Right renal cortex interstitium (tissue), 3 donors: ENCODE results near the gene EPHA5. TPM values are rescaled to one million over a fixed set of nuclear protein-coding genes. Genes with fewer than 3 reads are reported as not detected.
"Not testable (repeated sequence)": the region's sequence is repeated elsewhere in the genome, so short reads cannot be mapped to it uniquely, and the experiment has no call there.

ENCODE experiments used
- DNase-seq, 3 donors: peaks; one replicate each; pipeline ENCODE4 v3.0.0-alpha.2; 2013; ENCODE audit warnings: low read depth in 3 of 3, low spot score in 2 of 3
- polyA plus RNA-seq, 3 donors: library from polyadenylated mRNA; unstranded; fragments of 120-200 nt; gene quantifications; one replicate each; pipeline ENCODE4 v1.2.1, GENCODE V29; 2013; ENCODE audit not compliant: insufficient read length in 3 of 3

EPHA5 gene
- polyA plus RNA-seq, 3 donors = 0.34 to 0.57 (median 0.46) TPM

DNA sequence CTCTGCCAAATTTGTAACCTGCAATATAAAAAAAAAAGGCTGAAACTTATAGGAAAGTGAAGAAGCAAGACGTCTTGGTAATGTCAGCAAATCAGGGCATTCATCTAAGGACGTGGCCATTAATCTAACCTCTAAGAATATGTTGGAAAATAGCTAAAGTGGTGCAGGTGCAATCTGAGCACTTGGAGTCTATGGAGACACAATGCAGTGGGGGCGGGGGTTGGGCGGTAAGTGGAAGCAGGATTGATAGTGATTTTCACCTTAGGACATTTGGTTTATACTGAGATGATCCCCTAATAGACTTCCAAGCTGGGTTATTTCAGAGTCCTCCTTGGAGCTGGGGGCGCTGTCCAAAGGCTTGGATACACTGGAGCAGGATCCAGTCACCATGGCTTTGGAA, 283.4 kb downstream of the EPHA5 start:
- DNase-seq = no peak

DNA sequence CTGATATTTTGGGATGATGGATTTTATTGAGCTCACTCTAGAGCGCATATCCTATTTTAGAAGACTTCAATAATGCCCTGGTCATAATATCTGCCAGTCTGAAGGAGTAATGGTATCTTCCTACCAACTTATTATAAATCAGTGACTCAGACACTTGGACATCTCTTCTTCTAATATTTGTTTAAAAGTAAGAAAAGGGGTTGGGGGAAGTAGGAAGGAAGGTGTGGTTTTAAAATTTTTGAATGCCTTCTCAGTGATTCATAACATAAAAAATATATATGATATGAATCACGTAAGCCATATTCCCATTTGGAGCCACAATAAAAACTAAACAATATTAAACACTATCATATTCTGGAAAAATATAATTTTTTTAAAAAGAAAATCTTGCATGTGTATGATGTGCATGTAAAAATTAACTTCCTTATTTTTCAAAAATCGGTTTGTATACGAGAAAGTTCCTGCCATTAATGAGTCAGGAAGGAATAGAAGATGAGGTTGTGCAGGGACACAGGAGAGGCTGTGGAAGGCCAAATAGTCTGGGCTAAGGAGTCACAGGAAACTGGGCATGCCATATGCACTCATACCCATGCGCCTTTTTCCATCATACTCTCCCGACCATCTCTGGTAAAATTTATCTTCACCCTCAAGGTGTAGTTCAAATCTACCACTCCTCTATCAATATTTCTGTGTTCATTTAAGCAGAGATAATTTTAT, 286.5 kb downstream of the EPHA5 start:
- no peak for DNase-seq

DNA sequence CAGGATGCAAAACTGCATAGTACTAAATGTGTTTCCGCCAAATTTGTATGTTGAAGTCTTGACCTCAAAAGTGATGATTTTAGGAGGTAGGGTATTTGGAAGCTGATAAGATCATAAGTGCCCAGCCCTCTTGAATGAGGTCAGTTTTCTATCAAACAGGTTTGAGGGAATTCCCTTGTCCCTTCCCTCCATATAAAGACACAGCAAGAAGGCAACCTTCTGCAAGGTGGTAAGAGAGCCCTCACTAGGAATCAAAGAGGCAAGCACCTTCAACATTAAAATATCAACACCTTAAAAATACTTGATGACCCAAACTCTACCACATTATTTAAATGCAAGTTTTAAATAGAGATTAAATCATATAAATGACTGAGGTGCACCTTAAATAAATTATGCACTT, 288.6 kb downstream of the EPHA5 start:
- DNase-seq = no peak

DNA sequence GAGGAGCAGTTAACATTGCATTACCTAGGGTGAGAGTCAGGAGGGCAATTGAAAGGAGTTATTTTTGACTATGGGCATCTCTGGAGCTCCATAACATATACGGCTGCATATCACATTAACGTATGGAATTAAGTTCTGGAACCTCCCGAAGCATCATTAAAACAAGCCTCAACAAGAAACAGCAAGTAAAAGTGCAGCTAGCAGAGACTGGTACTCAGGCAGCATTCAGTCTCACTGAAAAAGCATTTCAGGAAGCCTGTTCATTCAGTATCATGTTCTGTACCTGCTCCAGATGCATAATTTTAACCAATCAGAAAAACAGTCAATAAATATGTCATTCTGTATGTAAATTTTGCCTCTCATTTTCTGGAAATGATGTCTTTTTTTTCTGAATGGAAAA, 299.6 kb downstream of the EPHA5 start:
- DNase-seq = no peak

DNA sequence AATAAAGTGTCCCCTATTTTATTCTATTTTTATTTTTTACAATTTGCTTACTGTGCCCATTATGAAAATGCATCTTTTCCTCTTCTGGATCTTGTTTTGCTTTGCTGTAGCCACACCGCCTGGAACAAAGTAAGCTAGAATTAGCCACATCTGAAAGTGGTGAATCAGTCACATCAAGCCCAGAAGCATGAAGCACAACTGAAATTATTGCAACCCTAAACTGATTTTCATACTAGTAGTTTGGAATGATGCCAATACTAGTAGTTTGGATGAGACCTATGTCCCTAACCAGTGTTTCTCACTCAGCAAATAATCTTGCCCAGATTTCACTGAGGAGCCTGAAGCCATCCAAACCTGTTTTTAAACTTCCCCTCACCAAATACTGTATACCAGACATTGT, 303.0 kb downstream of the EPHA5 start:
- no peak for DNase-seq

DNA sequence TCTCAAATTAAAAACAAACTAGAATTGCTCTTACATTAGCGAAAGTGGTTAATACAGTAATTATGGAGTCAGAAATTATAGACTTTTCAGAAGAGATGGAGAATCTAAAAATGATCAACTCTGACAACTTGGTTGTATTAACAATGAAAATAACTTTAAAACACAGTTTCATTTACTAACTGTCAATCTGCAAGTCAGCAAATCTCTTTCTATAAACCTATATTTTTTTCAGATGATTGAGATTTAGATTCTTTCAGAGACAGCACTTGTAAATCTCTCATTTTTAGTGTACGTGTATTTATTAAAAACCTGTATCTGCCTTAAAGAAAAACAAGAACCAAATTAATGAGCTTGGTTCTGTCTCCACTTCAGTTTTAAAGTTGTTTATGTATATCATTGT, 311.4 kb downstream of the EPHA5 start:
- no peak for DNase-seq

DNA sequence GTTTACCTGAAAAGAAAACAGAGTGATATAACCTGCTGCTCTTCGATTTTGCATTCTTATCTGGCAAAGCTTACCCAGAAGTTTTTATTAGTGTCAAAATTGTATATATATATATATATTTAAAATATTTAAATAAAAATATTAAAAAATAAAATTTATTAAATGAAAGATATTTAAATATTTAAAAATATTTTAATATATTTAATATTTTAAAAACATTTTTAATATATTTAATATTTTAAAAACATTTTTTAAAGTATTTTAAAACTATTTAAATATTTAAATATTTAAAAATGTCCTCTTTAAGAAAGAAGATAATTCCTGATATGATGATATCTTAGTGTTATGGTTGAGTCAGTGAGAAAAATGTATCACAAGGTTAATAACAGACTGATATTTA, 317.2 kb downstream of the EPHA5 start:
- DNase-seq = no peak

DNA sequence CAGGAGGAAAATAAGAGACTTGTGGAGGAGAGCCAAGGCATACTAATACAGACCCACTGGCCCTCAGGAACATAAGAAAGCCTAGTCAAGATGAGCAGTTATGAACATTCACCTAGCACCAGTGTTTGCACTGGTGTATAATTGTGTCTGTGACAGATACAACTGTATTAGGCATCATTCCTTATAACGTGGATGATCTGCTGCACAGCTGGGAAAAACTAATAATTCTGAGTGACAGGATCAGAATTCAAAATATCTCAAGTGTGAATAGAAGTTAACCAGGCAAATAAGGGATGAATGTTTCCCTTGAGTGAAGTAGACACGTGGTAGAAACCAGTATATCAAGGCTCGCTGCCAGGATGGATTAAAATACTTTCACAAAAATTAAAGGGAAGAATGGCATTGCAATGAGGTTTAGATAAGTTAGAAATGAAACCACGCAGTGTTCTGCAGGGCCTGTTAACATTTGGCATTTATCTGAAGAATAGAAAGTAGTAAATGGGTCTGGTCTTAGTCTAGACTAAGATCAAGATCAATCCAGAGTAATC, 325.9 kb downstream of the EPHA5 start:
- DNase-seq = no peak

DNA sequence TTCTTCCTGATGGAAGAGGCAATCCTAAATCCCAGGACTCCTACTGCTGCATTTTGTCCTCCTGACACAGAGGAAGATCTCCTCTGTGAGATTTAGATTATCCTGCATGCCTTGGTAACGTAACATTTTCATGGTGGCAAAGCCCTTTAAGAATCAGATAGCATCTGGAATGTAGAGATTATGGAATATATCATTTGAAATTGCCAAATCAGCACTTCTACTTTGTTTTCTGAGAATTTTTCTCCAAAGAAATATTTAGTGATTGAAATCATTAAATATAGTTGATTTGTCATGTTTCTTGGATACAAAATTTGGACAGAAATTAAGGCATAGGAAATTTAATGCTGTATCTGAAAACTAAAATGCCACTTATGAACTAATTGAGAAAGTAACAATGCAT, 326.9 kb downstream of the EPHA5 start:
- DNase-seq = no peak

DNA sequence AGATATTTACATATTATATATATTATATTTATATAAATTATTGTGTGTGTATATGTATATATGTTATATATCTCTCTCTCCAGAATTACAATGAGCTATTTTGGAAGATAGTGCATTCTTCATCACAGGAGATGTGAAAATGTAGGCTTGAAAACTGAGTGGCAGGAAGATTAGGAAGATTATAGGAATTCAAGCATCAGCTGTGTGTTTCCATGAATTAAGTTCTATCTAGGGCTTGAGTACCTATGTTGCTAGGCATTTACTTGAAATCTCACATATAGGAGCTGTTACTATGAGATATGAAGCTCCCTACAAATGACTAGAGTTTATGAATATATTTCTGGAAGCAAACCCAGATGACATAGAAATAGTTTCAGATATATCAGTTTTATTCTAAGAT, 328.7 kb downstream of the EPHA5 start:
- no peak for DNase-seq

DNA sequence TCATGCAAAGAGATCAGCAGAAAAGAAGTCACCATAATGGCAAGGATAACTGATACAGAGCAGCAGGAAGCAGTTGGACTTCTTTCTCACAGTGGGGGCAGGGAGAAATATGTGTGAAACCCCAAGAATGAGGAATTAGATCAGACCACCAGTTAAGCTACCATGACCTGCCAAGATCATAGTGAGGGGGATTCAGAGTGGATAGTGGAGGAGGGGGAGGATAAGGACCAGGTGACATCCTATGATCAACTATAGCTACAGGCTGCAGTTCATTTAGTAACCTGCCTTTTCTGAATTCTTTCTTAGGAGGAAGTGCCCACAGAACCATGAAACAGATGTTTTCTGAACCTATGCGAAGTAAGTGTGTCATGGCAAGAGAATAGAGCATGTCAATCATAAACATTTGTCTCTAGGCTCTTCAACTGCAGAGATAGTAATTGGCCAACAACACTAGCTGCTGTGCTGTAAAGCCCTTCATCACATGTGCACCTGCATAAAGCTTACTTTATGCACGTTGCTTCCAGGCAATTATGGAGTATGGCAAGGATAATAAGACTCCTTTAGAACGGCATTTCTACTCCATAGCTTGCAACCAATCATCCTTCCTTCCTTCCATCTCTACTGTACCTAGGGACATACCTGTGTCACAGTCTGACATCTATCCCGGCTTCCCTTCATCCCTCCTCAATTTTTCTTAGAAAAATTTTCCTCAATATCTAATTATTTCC, 329.7 kb downstream of the EPHA5 start:
- no peak for DNase-seq

DNA sequence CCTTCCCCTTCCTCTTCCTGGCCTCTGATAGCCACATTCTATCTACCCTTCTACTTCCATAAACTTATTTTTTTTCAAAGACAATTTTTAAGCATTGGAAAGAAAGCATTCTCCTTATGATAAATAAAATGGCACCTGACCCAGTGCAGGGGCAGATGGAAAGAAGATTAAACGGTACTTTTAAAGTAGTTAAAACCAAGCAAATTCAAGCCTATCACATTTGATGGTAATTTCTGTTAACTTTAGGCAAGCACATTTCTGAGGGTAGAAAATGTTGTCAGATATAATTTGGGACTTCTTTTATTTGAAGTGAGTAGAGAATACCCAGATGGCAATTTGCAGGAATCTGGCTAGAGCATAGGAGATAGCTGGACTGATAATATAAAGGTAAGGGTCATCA, 332.9 kb downstream of the EPHA5 start:
- no peak for DNase-seq

DNA sequence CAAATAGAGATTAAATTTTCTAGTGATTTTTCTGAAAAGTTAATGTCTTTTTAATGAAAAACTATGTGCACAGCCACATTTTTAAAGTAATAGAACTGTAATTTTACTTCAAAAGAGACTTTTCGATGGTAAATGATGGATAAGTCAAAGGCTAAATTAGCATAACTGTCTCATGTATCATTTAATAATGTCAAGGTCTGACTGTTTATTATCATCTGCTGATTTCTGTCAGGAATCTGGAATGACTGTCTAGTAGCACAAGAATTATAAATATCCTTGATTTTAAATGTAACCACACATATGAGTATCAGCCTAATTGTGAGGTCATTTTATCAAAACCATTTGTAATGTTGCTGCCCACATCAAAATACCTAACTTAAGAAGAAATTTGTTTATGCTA, 333.8 kb downstream of the EPHA5 start:
- no peak for DNase-seq

DNA sequence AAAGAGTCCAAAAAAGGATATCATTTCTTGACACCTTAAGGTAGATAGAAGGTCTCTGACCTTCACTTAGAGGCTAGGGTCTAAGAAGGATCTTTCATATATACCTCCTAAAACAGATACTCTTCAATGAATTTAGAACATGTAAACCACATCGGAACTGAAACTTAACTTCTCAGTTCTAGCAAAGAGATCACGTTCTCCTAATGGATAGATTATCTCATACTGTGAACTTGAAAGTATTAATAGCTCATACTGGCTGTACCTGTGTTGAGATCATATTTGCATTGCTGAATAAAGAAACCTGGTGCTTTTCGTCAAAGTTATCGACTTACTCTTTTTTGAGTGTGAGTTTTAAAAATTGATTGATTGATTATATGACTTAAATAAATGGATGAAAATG, 353.8 kb downstream of the EPHA5 start:
- no peak for DNase-seq

DNA sequence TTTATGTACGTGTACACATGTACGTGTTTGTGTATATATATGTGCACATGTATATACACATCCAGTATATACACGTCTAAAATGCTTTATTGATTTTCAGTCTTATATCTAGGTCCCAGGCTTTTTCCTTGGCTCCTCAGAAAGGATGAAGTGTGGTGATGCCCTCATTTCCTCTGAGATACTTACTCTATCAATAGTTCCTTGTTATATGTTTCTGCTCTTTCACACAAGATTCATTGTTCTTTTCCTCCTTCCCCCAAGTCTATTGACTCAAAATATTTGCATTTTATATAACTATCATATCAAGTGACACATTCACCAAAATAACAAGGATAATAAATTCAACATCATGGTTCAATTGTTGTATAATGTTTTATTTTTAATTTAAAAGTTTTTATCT, 359.2 kb downstream of the EPHA5 start:
- no peak for DNase-seq

DNA sequence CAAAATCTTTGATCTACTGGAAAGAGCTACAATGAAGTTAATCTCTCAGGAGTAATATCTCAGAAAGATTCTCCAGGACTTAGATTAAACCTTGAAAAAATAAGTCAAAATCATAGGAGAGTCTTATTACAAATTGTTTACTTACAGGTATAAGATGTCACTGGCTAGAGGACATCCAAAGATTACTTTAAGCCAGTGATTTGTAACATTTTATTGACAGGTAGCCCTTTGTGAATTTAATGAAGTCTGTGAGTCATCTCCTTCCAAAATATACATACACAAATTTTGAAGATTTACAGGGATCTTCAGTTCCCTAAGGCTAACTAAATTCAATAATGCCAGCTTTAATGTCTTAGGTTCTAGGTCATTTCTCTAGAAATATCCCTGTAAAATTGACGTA, 359.7 kb downstream of the EPHA5 start:
- no peak for DNase-seq

DNA sequence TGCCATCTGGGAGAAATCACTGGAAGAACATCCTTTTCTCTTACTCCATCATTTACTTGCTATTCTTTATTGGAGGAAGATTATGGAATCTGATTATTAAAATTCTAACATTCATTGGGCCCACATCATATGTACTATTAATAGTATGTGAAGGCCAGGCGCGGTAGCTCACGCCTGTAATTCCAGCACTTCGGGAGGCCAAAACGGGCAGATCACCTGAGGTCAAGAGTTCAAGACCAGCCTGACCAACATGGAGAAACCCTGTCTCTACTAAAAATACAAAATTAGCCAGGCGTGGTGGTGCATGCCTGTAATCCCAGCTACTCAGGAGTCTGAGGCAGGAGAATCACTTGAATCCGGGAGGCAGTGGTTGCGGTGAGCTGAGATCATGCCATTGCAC, 361.7 kb downstream of the EPHA5 start:
- DNase-seq = not testable (repeated sequence)

DNA sequence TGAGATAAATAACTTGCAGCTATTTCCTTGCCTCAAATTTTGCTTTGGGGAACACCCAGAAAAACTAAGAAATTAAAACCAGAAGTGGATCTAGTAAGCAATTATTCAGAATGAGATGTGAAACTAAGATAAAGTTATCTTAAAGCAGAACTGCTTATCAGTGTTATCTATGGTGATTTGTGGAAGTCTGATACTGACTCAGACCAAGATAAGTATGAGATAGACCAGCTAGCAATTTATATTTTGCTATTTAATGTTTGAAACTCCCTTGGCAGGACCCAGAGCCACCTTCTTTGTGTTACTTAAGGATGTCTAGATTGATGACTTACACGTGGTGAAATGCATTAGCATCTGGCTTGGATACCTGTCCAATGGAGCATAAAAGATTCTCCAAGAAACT, 368.1 kb downstream of the EPHA5 start:
- no peak for DNase-seq

DNA sequence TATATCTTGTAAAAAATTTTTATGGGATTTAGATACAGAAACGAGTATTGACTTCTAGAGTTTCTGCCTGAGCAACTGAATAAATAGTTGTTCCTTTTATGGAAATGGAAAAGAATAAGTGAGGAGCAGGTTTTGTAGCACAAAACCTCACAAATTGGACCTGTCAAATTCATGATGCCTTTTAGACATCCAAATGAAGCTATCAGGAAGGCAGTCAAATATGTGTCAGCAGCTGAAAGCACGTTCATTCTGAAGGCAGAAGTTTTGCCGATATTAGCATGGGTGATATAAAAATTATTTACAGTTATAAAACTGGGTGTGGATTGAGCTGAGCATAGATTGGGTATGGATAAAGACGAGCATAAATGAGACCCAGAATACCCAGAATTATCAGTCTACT, 374.0 kb downstream of the EPHA5 start:
- no peak for DNase-seq

DNA sequence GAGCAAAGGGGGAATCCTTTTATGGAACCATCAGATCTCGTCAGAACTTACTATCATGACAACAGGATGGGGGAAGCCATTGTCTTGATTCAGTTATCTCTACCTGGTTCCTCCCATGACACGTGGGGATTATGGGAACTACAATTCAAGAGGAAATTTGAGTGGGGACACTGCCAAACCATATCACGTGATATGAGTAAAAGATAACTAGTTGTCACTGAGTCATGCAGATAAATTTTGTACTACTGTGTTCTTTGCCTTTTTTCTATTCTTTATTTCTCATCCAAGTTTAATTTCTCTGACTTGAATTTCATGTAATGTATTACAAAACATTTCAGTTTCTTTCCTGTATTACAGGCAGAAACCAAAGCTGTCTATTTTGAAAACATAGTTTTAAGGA, 383.2 kb downstream of the EPHA5 start:
- DNase-seq = no peak
